ENCODE data around the gene MLLT10. TPM values are rescaled to one million over a fixed set of nuclear protein-coding genes. Genes with fewer than 3 reads are reported as not detected.

Gene MLLT10
- total RNA-seq, 2 donors from 2014 or later, result 55.8 to 62.9 TPM

- no peaks in the 10 kb centered on the region for H3K9me3 ChIP-seq (ENCODE audit: control insufficient read depth, low read length)
- H3K9me3 Mint-ChIP-seq, result no peaks in the 10 kb centered on the region
- H3K27ac ChIP-seq (ENCODE audit: low read depth, low read length), result no peak overlapping the region
- H3K36me3 ChIP-seq (ENCODE audit: control insufficient read depth, insufficient read depth, low read length), result peaks cover 78% of the 10 kb centered on the region
- no peak overlapping the region for H3K9ac ChIP-seq (ENCODE audit: extremely low read depth, low read length, poor library complexity, severe bottlenecking)
- H3K27me3 Mint-ChIP-seq (ENCODE audit: insufficient read depth), result no peaks in the 10 kb centered on the region
- peaks cover 24% of the 10 kb centered on the region for H3K36me3 Mint-ChIP-seq (ENCODE audit: low read depth)
- peaks cover 15% of the 10 kb centered on the region for H3K4me1 Mint-ChIP-seq
- H3K4me3 Mint-ChIP-seq, result no peak overlapping the region
- no peak for DNase-seq
- 96 to 98% methylated on average over 3 to 4 of the region's 4 CpGs for WGBS, 2 experiments (ENCODE audit: insufficient coverage in 1 of 2, insufficient read length in 1 of 2)
- no peak overlapping the region for H3K4me3 ChIP-seq (ENCODE audit: low read length)
- H3K27ac Mint-ChIP-seq, result no peak overlapping the region
- TF ChIP-seq CTCF (conservative IDR thresholded peaks at IDR 0.05), result no peak
- no peaks in the 10 kb centered on the region for H3K27me3 ChIP-seq (ENCODE audit: control insufficient read depth, insufficient read depth, low read length, poor library complexity, severe bottlenecking)
- H3K4me1 ChIP-seq (ENCODE audit: control insufficient read depth, insufficient read depth, low read length), result no peaks in the 10 kb centered on the region
These were observed 100.8 kb downstream of the MLLT10 start for GRCh38 chr10:21634599-21635365.

- H3K36me3 ChIP-seq (ENCODE audit: control insufficient read depth, insufficient read depth, low read length), result peaks cover 71% of the 10 kb centered on the region
- no peaks in the 10 kb centered on the region for H3K4me1 ChIP-seq (ENCODE audit: control insufficient read depth, insufficient read depth, low read length)
- Mint-ChIP-seq H3K27ac (no peak overlapping the region), H3K36me3 (ENCODE audit: low read depth) (peaks cover 15% of the 10 kb centered on the region), H3K4me3 (no peak overlapping the region), H3K9me3 (no peaks in the 10 kb centered on the region), H3K27me3 (ENCODE audit: insufficient read depth) (no peaks in the 10 kb centered on the region), H3K4me1 (peaks cover 11% of the 10 kb centered on the region)
- no peak for DNase-seq
- no peaks in the 10 kb centered on the region for H3K27me3 ChIP-seq (ENCODE audit: control insufficient read depth, insufficient read depth, low read length, poor library complexity, severe bottlenecking)
- TF ChIP-seq CTCF (conservative IDR thresholded peaks at IDR 0.05), result no peak
- 90 to 100% methylated on average over 2 to 3 of the region's 3 CpGs for WGBS, 2 experiments (ENCODE audit: insufficient coverage in 1 of 2, insufficient read length in 1 of 2)
- no peak overlapping the region for H3K27ac ChIP-seq (ENCODE audit: low read depth, low read length)
- no peak overlapping the region for H3K9ac ChIP-seq (ENCODE audit: extremely low read depth, low read length, poor library complexity, severe bottlenecking)
- H3K9me3 ChIP-seq (ENCODE audit: control insufficient read depth, low read length), result no peaks in the 10 kb centered on the region
- no peak overlapping the region for H3K4me3 ChIP-seq (ENCODE audit: low read length)
These were observed 103.8 kb downstream of the MLLT10 start for GRCh38 chr10:21637795-21638194.

GRCh38 chr10:21638681-21639080 is 104.6 kb downstream of the MLLT10 start:
- H3K4me3 Mint-ChIP-seq, result no peak overlapping the region
- H3K27ac ChIP-seq (ENCODE audit: low read depth, low read length), result no peak overlapping the region

More at GRCh38 chr10:21638681-21639080, 104.6 kb downstream of the MLLT10 start:
- peaks cover 15% of the 10 kb centered on the region for H3K36me3 Mint-ChIP-seq (ENCODE audit: low read depth)
- H3K27me3 ChIP-seq (ENCODE audit: control insufficient read depth, insufficient read depth, low read length, poor library complexity, severe bottlenecking), result no peaks in the 10 kb centered on the region
- no peaks in the 10 kb centered on the region for H3K9me3 ChIP-seq (ENCODE audit: control insufficient read depth, low read length)
- H3K4me1 ChIP-seq (ENCODE audit: control insufficient read depth, insufficient read depth, low read length), result no peaks in the 10 kb centered on the region
- no peak for TF ChIP-seq CTCF (conservative IDR thresholded peaks at IDR 0.05)
- H3K4me1 Mint-ChIP-seq, result peaks cover 11% of the 10 kb centered on the region
- no peak overlapping the region for H3K4me3 ChIP-seq (ENCODE audit: low read length)
- H3K27me3 Mint-ChIP-seq (ENCODE audit: insufficient read depth), result no peaks in the 10 kb centered on the region
- H3K9ac ChIP-seq (ENCODE audit: extremely low read depth, low read length, poor library complexity, severe bottlenecking), result no peak overlapping the region
- 92 to 100% methylated on average over 2 of the region's 2 CpGs for WGBS, 2 experiments (ENCODE audit: insufficient coverage in 1 of 2, insufficient read length in 1 of 2)
- H3K9me3 Mint-ChIP-seq, result no peaks in the 10 kb centered on the region
- DNase-seq, result no peak
- H3K27ac Mint-ChIP-seq, result no peak overlapping the region
- peaks cover 67% of the 10 kb centered on the region for H3K36me3 ChIP-seq (ENCODE audit: control insufficient read depth, insufficient read depth, low read length)
